Measurements from ENCODE around the gene MAGI2. TPM values are rescaled to one million over a fixed set of nuclear protein-coding genes. Genes with fewer than 3 reads are reported as not detected.

MAGI2 gene
- total and polyA plus RNA-seq, 2 experiments from 2014 or later, result 10.4 to 26.4 TPM

GRCh38 chr7:78734626-78735025, 718.8 kb downstream of the MAGI2 start (continued):
- TF ChIP-seq ETS1 (IDR thresholded peaks at IDR 0.05), result no peak
- TF ChIP-seq, protein P1, sequence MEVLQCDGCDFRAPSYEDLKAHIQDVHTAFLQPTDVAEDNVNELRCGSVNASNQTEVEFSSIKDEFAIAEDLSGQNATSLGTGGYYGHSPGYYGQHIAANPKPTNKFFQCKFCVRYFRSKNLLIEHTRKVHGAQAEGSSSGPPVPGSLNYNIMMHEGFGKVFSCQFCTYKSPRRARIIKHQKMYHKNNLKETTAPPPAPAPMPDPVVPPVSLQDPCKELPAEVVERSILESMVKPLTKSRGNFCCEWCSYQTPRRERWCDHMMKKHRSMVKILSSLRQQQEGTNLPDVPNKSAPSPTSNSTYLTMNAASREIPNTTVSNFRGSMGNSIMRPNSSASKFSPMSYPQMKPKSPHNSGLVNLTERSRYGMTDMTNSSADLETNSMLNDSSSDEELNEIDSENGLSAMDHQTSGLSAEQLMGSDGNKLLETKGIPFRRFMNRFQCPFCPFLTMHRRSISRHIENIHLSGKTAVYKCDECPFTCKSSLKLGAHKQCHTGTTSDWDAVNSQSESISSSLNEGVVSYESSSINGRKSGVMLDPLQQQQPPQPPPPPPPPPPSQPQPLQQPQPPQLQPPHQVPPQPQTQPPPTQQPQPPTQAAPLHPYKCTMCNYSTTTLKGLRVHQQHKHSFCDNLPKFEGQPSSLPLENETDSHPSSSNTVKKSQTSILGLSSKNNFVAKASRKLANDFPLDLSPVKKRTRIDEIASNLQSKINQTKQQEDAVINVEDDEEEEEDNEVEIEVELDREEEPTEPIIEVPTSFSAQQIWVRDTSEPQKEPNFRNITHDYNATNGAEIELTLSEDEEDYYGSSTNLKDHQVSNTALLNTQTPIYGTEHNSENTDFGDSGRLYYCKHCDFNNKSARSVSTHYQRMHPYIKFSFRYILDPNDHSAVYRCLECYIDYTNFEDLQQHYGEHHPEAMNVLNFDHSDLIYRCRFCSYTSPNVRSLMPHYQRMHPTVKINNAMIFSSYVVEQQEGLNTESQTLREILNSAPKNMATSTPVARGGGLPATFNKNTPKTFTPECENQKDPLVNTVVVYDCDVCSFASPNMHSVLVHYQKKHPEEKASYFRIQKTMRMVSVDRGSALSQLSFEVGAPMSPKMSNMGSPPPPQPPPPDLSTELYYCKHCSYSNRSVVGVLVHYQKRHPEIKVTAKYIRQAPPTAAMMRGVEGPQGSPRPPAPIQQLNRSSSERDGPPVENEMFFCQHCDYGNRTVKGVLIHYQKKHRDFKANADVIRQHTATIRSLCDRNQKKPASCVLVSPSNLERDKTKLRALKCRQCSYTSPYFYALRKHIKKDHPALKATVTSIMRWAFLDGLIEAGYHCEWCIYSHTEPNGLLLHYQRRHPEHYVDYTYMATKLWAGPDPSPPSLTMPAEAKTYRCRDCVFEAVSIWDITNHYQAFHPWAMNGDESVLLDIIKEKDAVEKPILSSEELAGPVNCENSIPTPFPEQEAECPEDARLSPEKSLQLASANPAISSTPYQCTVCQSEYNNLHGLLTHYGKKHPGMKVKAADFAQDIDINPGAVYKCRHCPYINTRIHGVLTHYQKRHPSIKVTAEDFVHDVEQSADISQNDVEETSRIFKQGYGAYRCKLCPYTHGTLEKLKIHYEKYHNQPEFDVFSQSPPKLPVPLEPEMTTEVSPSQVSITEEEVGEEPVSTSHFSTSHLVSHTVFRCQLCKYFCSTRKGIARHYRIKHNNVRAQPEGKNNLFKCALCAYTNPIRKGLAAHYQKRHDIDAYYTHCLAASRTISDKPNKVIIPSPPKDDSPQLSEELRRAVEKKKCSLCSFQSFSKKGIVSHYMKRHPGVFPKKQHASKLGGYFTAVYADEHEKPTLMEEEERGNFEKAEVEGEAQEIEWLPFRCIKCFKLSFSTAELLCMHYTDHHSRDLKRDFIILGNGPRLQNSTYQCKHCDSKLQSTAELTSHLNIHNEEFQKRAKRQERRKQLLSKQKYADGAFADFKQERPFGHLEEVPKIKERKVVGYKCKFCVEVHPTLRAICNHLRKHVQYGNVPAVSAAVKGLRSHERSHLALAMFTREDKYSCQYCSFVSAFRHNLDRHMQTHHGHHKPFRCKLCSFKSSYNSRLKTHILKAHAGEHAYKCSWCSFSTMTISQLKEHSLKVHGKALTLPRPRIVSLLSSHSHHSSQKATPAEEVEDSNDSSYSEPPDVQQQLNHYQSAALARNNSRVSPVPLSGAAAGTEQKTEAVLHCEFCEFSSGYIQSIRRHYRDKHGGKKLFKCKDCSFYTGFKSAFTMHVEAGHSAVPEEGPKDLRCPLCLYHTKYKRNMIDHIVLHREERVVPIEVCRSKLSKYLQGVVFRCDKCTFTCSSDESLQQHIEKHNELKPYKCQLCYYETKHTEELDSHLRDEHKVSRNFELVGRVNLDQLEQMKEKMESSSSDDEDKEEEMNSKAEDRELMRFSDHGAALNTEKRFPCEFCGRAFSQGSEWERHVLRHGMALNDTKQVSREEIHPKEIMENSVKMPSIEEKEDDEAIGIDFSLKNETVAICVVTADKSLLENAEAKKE (CRISPR knock-in tag; IDR thresholded peaks at IDR 0.05), result no peak

DNA sequence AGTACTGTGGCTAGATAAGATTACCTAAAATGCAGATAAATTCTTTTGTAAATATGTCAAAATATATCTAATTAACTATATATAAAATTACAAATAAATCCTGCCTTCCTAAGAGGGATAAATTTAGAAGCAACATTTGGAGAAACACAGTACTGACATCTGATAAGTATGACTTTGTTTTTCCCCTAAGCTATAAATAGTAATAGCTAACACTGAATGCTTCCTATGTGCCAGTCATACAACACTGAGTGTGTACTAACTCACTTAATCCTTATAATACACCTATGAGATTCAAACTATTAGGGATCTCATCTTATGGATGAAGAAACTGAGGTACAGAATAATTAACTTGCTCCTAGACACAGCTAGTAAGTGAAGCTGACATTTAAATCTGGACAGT, 733.4 kb downstream of the MAGI2 start:
- H3K36me3 Mint-ChIP-seq (ENCODE audit: low read depth), result peaks cover 7% of the 10 kb centered on the region
- peaks cover 4% of the 10 kb centered on the region; the same call in 1 of the 3 replicates for H3K9me3 Mint-ChIP-seq

More for the DNA sequence above, 733.4 kb downstream of the MAGI2 start:
- Histone ChIP-seq H2AFZ (no peak overlapping the region), H3K79me2 (replicated peaks; ENCODE audit: insufficient read depth) (peaks cover 12% of the 10 kb centered on the region), H3K36me3 (ENCODE audit: insufficient read depth) (no peaks in the 10 kb centered on the region), H3K27ac (ENCODE audit: low read depth) (no peak overlapping the region), H4K20me1 (replicated peaks; ENCODE audit: insufficient read depth) (no peaks in the 10 kb centered on the region; the same call in 1 of the 2 replicates), H3K9me2 (ENCODE audit: insufficient read depth) (no peaks in the 10 kb centered on the region), H3K4me3 (no peak overlapping the region), H3F3A (replicated peaks; ENCODE audit: low read depth) (no peaks in the 10 kb centered on the region), H3K27me3 (ENCODE audit: insufficient read depth) (no peaks in the 10 kb centered on the region), H3K4me1 (ENCODE audit: insufficient read depth) (peaks cover 20% of the 10 kb centered on the region; the same call in 1 of the 2 replicates), H3K4me2 (no peak overlapping the region)
- ATAC-seq (no peak), DNase-seq (ENCODE audit: low spot score) (no peak)
- TF ChIP-seq POLR2AphosphoS5 (IDR thresholded peaks at IDR 0.05; ENCODE audit: low read depth), result no peak
- TF ChIP-seq EZH2phosphoT487 (IDR thresholded peaks at IDR 0.05; ENCODE audit: unreplicated experiment), result no peak
- TF ChIP-seq ZNF114 (CRISPR knock-in tag; IDR thresholded peaks at IDR 0.05), result no peak
- no peak for TF ChIP-seq ETS1 (IDR thresholded peaks at IDR 0.05)
- no peak for TF ChIP-seq ZNF331 (CRISPR knock-in tag; IDR thresholded peaks at IDR 0.05; ENCODE audit: low read depth)
- TF ChIP-seq NANOG (IDR thresholded peaks at IDR 0.05; ENCODE audit: borderline replicate concordance), result no peak
- TF ChIP-seq REST (IDR thresholded peaks at IDR 0.05; ENCODE audit: unreplicated experiment), result no peak
- TF ChIP-seq, protein P2, sequence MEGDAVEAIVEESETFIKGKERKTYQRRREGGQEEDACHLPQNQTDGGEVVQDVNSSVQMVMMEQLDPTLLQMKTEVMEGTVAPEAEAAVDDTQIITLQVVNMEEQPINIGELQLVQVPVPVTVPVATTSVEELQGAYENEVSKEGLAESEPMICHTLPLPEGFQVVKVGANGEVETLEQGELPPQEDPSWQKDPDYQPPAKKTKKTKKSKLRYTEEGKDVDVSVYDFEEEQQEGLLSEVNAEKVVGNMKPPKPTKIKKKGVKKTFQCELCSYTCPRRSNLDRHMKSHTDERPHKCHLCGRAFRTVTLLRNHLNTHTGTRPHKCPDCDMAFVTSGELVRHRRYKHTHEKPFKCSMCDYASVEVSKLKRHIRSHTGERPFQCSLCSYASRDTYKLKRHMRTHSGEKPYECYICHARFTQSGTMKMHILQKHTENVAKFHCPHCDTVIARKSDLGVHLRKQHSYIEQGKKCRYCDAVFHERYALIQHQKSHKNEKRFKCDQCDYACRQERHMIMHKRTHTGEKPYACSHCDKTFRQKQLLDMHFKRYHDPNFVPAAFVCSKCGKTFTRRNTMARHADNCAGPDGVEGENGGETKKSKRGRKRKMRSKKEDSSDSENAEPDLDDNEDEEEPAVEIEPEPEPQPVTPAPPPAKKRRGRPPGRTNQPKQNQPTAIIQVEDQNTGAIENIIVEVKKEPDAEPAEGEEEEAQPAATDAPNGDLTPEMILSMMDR (conservative IDR thresholded peaks at IDR 0.05; ENCODE audit: low read depth in 2 of 2), result no peak
- TF ChIP-seq JUNB (IDR thresholded peaks at IDR 0.05; ENCODE audit: unreplicated experiment), result no peak
- H3K27ac Mint-ChIP-seq, result no peak overlapping the region
- no peak overlapping the region for H3K4me3 Mint-ChIP-seq
- H3K27me3 Mint-ChIP-seq (ENCODE audit: insufficient read depth, low read depth, poor library complexity), result no peaks in the 10 kb centered on the region
- H3K4me1 Mint-ChIP-seq, result peaks cover 16% of the 10 kb centered on the region
